Measurements from ENCODE around the gene ATM. TPM values are rescaled to one million over a fixed set of nuclear protein-coding genes. Genes with fewer than 3 reads are reported as not detected.

The ATM gene
- total RNA-seq, 2 experiments from 2014 or later = 125 to 159 TPM

DNA sequence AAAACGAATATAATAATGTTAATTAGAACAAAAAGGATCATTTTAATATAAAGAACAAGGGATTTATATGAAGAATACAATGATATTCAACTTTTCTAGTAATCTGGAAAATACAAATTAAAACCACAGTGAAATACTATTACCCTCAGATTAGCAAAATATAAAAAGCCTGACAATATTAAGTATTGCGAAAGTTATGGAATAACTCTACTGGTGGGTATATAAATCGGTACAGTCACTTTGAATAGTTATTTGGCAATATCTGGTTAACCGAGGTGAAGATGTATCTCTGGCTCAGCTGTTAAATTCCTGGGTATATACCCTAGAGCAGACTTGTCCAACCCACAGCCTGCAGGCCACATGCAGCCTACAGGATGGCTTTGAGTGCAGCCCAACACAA, 118.8 kb downstream of the ATM start:
- Histone ChIP-seq H3K79me2 (ENCODE audit: insufficient read depth, low read depth, low read length) (no peaks in the 10 kb centered on the region), H3K27ac (ENCODE audit: low read depth, low read length, poor library complexity, severe bottlenecking) (no peak overlapping the region), H3K9me2 (ENCODE audit: insufficient read depth, low read length) (no peaks in the 10 kb centered on the region), H3K9me3 (ENCODE audit: low read length) (no peaks in the 10 kb centered on the region), H3K36me3 (ENCODE audit: insufficient read depth, low read length) (peaks cover 42% of the 10 kb centered on the region), H2AFZ (ENCODE audit: low read length) (no peak overlapping the region), H3K4me1 (ENCODE audit: insufficient read depth, low read length, poor library complexity, severe bottlenecking) (no peaks in the 10 kb centered on the region), H3K4me2 (ENCODE audit: low read length) (no peak overlapping the region), H3K4me3 (ENCODE audit: low read depth, low read length, poor library complexity, severe bottlenecking) (no peak overlapping the region), H4K20me1 (ENCODE audit: insufficient read depth, low read length) (no peaks in the 10 kb centered on the region)
- intact Hi-C loops (cut with micrococcal nuclease; ENCODE audit: unreplicated experiment) = no loop called here
- no TSS peak for BruUV-seq (replicated peaks)
- CTCF ChIA-PET (ENCODE audit: unreplicated experiment) = no interaction called here
- no peak for TF ChIP-seq EZH2phosphoT487 (IDR thresholded peaks at IDR 0.05; ENCODE audit: borderline replicate concordance, low read depth, low read length)
- TF ChIP-seq, protein P1, sequence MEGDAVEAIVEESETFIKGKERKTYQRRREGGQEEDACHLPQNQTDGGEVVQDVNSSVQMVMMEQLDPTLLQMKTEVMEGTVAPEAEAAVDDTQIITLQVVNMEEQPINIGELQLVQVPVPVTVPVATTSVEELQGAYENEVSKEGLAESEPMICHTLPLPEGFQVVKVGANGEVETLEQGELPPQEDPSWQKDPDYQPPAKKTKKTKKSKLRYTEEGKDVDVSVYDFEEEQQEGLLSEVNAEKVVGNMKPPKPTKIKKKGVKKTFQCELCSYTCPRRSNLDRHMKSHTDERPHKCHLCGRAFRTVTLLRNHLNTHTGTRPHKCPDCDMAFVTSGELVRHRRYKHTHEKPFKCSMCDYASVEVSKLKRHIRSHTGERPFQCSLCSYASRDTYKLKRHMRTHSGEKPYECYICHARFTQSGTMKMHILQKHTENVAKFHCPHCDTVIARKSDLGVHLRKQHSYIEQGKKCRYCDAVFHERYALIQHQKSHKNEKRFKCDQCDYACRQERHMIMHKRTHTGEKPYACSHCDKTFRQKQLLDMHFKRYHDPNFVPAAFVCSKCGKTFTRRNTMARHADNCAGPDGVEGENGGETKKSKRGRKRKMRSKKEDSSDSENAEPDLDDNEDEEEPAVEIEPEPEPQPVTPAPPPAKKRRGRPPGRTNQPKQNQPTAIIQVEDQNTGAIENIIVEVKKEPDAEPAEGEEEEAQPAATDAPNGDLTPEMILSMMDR (conservative IDR thresholded peaks at IDR 0.05; ENCODE audit: low read length) = no peak
- DNase-seq (ENCODE audit: low spot score) = no peak
- POLR2A ChIA-PET = no interaction called here

DNA sequence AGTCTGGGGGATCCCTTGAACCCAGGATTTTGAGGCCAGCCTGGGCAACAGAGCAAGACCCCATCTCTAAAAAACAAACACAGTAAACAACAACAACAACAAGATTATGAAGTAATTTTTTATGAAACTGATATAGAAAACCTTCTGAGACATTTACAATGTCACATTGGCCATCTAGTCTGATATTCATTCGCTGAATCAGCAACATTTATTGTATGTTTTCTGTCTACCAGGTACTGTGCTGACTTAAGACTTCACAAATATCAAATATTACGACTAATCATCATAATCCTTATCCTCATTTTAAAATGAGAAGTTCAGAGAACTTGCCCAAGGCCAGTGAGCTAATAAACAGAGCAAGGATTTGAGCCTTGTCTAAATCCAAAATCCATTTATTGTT, 120.8 kb downstream of the ATM start:
- Histone ChIP-seq H2AFZ (ENCODE audit: low read length) (no peak overlapping the region), H3K9me2 (ENCODE audit: insufficient read depth, low read length) (no peaks in the 10 kb centered on the region), H3K4me2 (ENCODE audit: low read length) (no peak overlapping the region), H3K4me1 (ENCODE audit: insufficient read depth, low read length, poor library complexity, severe bottlenecking) (no peaks in the 10 kb centered on the region), H3K79me2 (ENCODE audit: insufficient read depth, low read depth, low read length) (no peaks in the 10 kb centered on the region), H3K9me3 (ENCODE audit: low read length) (no peaks in the 10 kb centered on the region), H3K4me3 (ENCODE audit: low read depth, low read length, poor library complexity, severe bottlenecking) (no peak overlapping the region), H4K20me1 (ENCODE audit: insufficient read depth, low read length) (no peaks in the 10 kb centered on the region), H3K36me3 (ENCODE audit: insufficient read depth, low read length) (peaks cover 38% of the 10 kb centered on the region), H3K27ac (ENCODE audit: low read depth, low read length, poor library complexity, severe bottlenecking) (no peak overlapping the region)
- ChIA-PET POLR2A (no interaction called here), CTCF (ENCODE audit: unreplicated experiment) (no interaction called here)
- intact Hi-C loops (cut with micrococcal nuclease; ENCODE audit: unreplicated experiment) = no loop called here
- BruUV-seq (replicated peaks) = no TSS peak
- no peak for DNase-seq (ENCODE audit: low spot score)
- TF ChIP-seq EZH2phosphoT487 (IDR thresholded peaks at IDR 0.05; ENCODE audit: borderline replicate concordance, low read depth, low read length) = no peak
- TF ChIP-seq, protein P1 (conservative IDR thresholded peaks at IDR 0.05; ENCODE audit: low read length) = no peak

DNA sequence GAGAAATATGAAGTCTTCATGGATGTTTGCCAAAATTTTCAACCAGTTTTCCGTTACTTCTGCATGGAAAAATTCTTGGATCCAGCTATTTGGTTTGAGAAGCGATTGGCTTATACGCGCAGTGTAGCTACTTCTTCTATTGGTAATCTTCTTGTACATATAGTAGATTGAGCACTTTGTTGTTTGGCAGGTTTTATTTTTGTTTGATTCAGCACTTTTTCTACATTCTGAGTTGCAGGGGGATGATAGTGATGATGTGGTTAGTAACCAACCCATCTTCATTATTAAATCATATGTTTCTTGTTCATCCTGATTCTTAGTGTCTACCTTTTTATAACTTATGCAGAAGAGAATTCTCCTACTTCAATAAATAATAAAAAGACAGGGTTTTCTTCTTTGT, 122.9 kb downstream of the ATM start:
- Histone ChIP-seq H4K20me1 (ENCODE audit: insufficient read depth, low read length) (no peaks in the 10 kb centered on the region), H3K4me1 (ENCODE audit: insufficient read depth, low read length, poor library complexity, severe bottlenecking) (no peaks in the 10 kb centered on the region), H3K79me2 (ENCODE audit: insufficient read depth, low read depth, low read length) (no peaks in the 10 kb centered on the region), H3K4me3 (ENCODE audit: low read depth, low read length, poor library complexity, severe bottlenecking) (no peak overlapping the region), H3K9me3 (ENCODE audit: low read length) (no peaks in the 10 kb centered on the region), H3K9me2 (ENCODE audit: insufficient read depth, low read length) (no peaks in the 10 kb centered on the region), H2AFZ (ENCODE audit: low read length) (no peak overlapping the region), H3K4me2 (ENCODE audit: low read length) (no peak overlapping the region), H3K36me3 (ENCODE audit: insufficient read depth, low read length) (peaks cover 51% of the 10 kb centered on the region), H3K27ac (ENCODE audit: low read depth, low read length, poor library complexity, severe bottlenecking) (no peak overlapping the region)
- BruUV-seq (replicated peaks) = no TSS peak
- intact Hi-C loops (cut with micrococcal nuclease; ENCODE audit: unreplicated experiment) = no loop called here
- POLR2A ChIA-PET = no interaction called here
- no peak for DNase-seq (ENCODE audit: low spot score)
- TF ChIP-seq EZH2phosphoT487 (IDR thresholded peaks at IDR 0.05; ENCODE audit: borderline replicate concordance, low read depth, low read length) = no peak
- TF ChIP-seq, protein P1 (conservative IDR thresholded peaks at IDR 0.05; ENCODE audit: low read length) = no peak
- CTCF ChIA-PET (ENCODE audit: unreplicated experiment) = no interaction called here

Data from OCI-LY7 (cell line).